PFSK-1 (cell line): ENCODE results near the gene PXK.

ENCODE experiments used
- FOXP2 ChIP-seq: optimal IDR thresholded peaks from 2 replicates; pipeline ENCODE3; 2011; ENCODE audit warnings: borderline replicate concordance, control low read depth, inconsistent platforms; ENCODE audit not compliant: insufficient read depth; ENCODE audit errors: extremely low read length, extremely low read depth
- POLR2AphosphoS5 ChIP-seq: IDR thresholded peaks from 2 replicates; pipeline ENCODE4 v1.6.1; 2012; ENCODE audit warnings: low read depth, mild to moderate bottlenecking, control low read depth, low read length, moderate library complexity
- REST ChIP-seq, 2 experiments: IDR thresholded peaks; 2 replicates each; pipeline versions ENCODE4 v1.6.1 to v1.8.0; 2011 to 2012; ENCODE audit warnings: low read depth in 2 of 2, low read length in 2 of 2, control low read depth in 1 of 2, inconsistent platforms in 1 of 2, mild to moderate bottlenecking in 1 of 2, moderate library complexity in 1 of 2; ENCODE audit not compliant: insufficient read depth in 1 of 2
- SIN3A ChIP-seq: IDR thresholded peaks from 2 replicates; pipeline ENCODE4 v1.6.1; 2012; ENCODE audit warnings: mild to moderate bottlenecking, low read length, moderate library complexity, borderline replicate concordance; ENCODE audit not compliant: insufficient read depth
- TAF1 ChIP-seq: IDR thresholded peaks from 2 replicates; pipeline ENCODE4 v1.6.1; 2012; ENCODE audit warnings: low read length, control low read depth, borderline replicate concordance; ENCODE audit not compliant: insufficient read depth

Gene PXK

GRCh38 chr3:58394339-58394738, 61.6 kb downstream of the PXK start:
- no peak for TF ChIP-seq TAF1
- no peak for TF ChIP-seq REST (IDR thresholded peaks at IDR 0.05; ENCODE audit: insufficient read depth in 1 of 2, low read depth in 2 of 2, low read length in 2 of 2)
- TF ChIP-seq POLR2AphosphoS5: no peak
- TF ChIP-seq SIN3A: no peak
- no peak for TF ChIP-seq FOXP2

GRCh38 chr3:58398669-58399333, 66.1 kb downstream of the PXK start:
- TF ChIP-seq SIN3A: no peak
- TF ChIP-seq REST (IDR thresholded peaks at IDR 0.05; ENCODE audit: insufficient read depth in 1 of 2, low read depth in 2 of 2, low read length in 2 of 2): no peak
- no peak for TF ChIP-seq TAF1
- TF ChIP-seq FOXP2: no peak
- TF ChIP-seq POLR2AphosphoS5: no peak

GRCh38 chr3:58403513-58404109, 70.9 kb downstream of the PXK start:
- no peak for TF ChIP-seq TAF1

- no peak for TF ChIP-seq TAF1
- TF ChIP-seq REST (IDR thresholded peaks at IDR 0.05; ENCODE audit: insufficient read depth in 1 of 2, low read depth in 2 of 2, low read length in 2 of 2): no peak
- no peak for TF ChIP-seq FOXP2
- TF ChIP-seq SIN3A: no peak
- no peak for TF ChIP-seq POLR2AphosphoS5
These were observed 71.7 kb downstream of the PXK start for GRCh38 chr3:58404396-58404795.

GRCh38 chr3:58408906-58409305, 76.2 kb downstream of the PXK start:
- TF ChIP-seq POLR2AphosphoS5 (no peak), REST (IDR thresholded peaks at IDR 0.05; ENCODE audit: insufficient read depth in 1 of 2, low read depth in 2 of 2, low read length in 2 of 2) (no peak), TAF1 (no peak), SIN3A (no peak), FOXP2 (no peak)
